Breast epithelium (tissue), 4 donors: Measurements from ENCODE around the gene CAMSAP1. TPM values are rescaled to one million over a fixed set of nuclear protein-coding genes. Genes with fewer than 3 reads are reported as not detected.
A peak's percentile ranks its signal among the peaks of the same experiment; 100 is the strongest.
"Not testable (repeated sequence)": the region's sequence is repeated elsewhere in the genome, so short reads cannot be mapped to it uniquely, and the experiment has no call there.

Source experiments
- DNase-seq, 2 donors: peaks; one replicate each; pipeline ENCODE4 v3.0.0-alpha.2; 2019; ENCODE audit warnings: low spot score in 2 of 2
- H3K27ac ChIP-seq, 2 donors: fragments of 200-600 bp; sonication (generic) in 1 of 2; one replicate each; pipeline ENCODE4 v1.5.1; 2016 to 2019; ENCODE audit warnings: mild to moderate bottlenecking in 1 of 2
- H3K27me3 ChIP-seq, 2 donors: fragments of 200-600 bp; sonication (generic) in 1 of 2; one replicate each; pipeline versions ENCODE4 v1.5.1 to v1.6.0; 2017 to 2019; ENCODE audit warnings: control low read depth in 1 of 2, mild to moderate bottlenecking in 1 of 2
- H3K36me3 ChIP-seq: fragments of 200-600 bp; one replicate; pipeline ENCODE4 v1.5.1; 2019
- H3K4me1 ChIP-seq, 2 donors: fragments of 200-600 bp; sonication (generic); one replicate each; pipeline ENCODE4 v1.5.1; 2016 to 2019; ENCODE audit warnings: control low read depth in 1 of 2
- H3K4me3 ChIP-seq, 3 donors: fragments of 200-600 bp; sonication (generic); 1 replicate in 2 of 3; 2 replicates in 1 of 3; pipeline ENCODE4 v1.5.1; 2016 to 2019; ENCODE audit warnings: mild to moderate bottlenecking in 3 of 3, moderate library complexity in 2 of 3
- H3K9me3 ChIP-seq, 2 donors: fragments of 200-600 bp; sonication (generic) in 1 of 2; one replicate each; pipeline ENCODE4 v1.5.1; 2016 to 2019; ENCODE audit warnings: control low read depth in 1 of 2
- CTCF ChIP-seq, 3 donors: fragments of 450-650 bp; IDR thresholded peaks; one replicate each; pipeline ENCODE4 v1.5.1; 2016 to 2017; ENCODE audit warnings: antibody characterized with exemption in 3 of 3, mild to moderate bottlenecking in 3 of 3, moderate library complexity in 3 of 3
- POLR2A ChIP-seq: fragments of 450-650 bp; IDR thresholded peaks from one replicate; pipeline ENCODE4 v1.6.1; 2016; ENCODE audit warnings: antibody characterized with exemption, mild to moderate bottlenecking, moderate library complexity
- POLR2AphosphoS5 ChIP-seq, 3 donors: sonication (generic); formaldehyde crosslinking; IDR thresholded peaks; one replicate each; pipeline ENCODE4 v1.6.1; 2017; ENCODE audit warnings: antibody characterized with exemption in 3 of 3
- intact Hi-C: fragments of 100-400 bp; cut with DNase I; formaldehyde crosslinking; loops from one replicate; pipeline ENCODE4 v1.15.1; 2023; ENCODE audit warnings: low total_unique reads
- total RNA-seq, 3 donors: library from RNA; depleted of rRNA; stranded (reverse); fragments of >200 nt; gene quantifications; one replicate each; pipeline ENCODE4 v1.1.0, GENCODE V29; 2016

Gene CAMSAP1
- total RNA-seq, 3 donors from 2014 or later, result 25.0 to 29.8 (median 29.0) TPM

- no peaks in the 10 kb centered on the region for H3K9me3 ChIP-seq
- DNase-seq, result no peak
- H3K4me1 ChIP-seq, result peaks cover 2 to 5% of the 10 kb centered on the region in 2 donors
- no peak for TF ChIP-seq POLR2AphosphoS5 (IDR thresholded peaks at IDR 0.05)
- TF ChIP-seq POLR2A, result no peak
- TF ChIP-seq CTCF (IDR thresholded peaks at IDR 0.05), result no peak
- no peaks in the 10 kb centered on the region for H3K27me3 ChIP-seq
- no peaks in the 10 kb centered on the region for H3K36me3 ChIP-seq
- H3K27ac ChIP-seq, result no peak overlapping the region
- intact Hi-C loops, result no loop called here
- H3K4me3 ChIP-seq, result no peak overlapping the region
Observed at GRCh38 chr9:135895202-135895848, 12.0 kb downstream of the CAMSAP1 start.

GRCh38 chr9:135893104-135893503, 14.2 kb downstream of the CAMSAP1 start:
- DNase-seq, result no peak
- TF ChIP-seq POLR2AphosphoS5 (IDR thresholded peaks at IDR 0.05) (no peak), CTCF (IDR thresholded peaks at IDR 0.05) (no peak)
- Histone ChIP-seq H3K4me3 (no peak overlapping the region), H3K4me1 (peaks cover 13 to 19% of the 10 kb centered on the region in 2 donors), H3K27me3 (no peaks in the 10 kb centered on the region), H3K27ac (no peak overlapping the region), H3K36me3 (no peaks in the 10 kb centered on the region), H3K9me3 (no peaks in the 10 kb centered on the region)
- intact Hi-C loops, result no loop called here

- H3K4me3 ChIP-seq, H3K36me3 ChIP-seq, DNase-seq, H3K9me3 ChIP-seq, H3K27ac ChIP-seq, H3K27me3 ChIP-seq, intact Hi-C loops: not testable (repeated sequence)
- H3K4me1 ChIP-seq, result peaks cover 18 to 26% of the 10 kb centered on the region in 2 donors
Observed at GRCh38 chr9:135892327-135892726, 15.0 kb downstream of the CAMSAP1 start.

- Histone ChIP-seq H3K27me3 (no peaks in the 10 kb centered on the region), H3K4me1 (peaks cover 25 to 38% of the 10 kb centered on the region in 2 donors), H3K4me3 (no peak overlapping the region), H3K27ac (peak overlapping the region in 1 of 2 donors; percentile 45), H3K9me3 (no peaks in the 10 kb centered on the region), H3K36me3 (no peaks in the 10 kb centered on the region)
- DNase-seq, result no peak
- TF ChIP-seq POLR2AphosphoS5 (IDR thresholded peaks at IDR 0.05) (no peak), CTCF (IDR thresholded peaks at IDR 0.05) (no peak), POLR2A (no peak)
- intact Hi-C loops, result no loop called here
Observed at GRCh38 chr9:135891027-135891631, 16.2 kb downstream of the CAMSAP1 start.

GRCh38 chr9:135890190-135891026, 16.9 kb downstream of the CAMSAP1 start:
- intact Hi-C loops, result no loop called here
- no peak for TF ChIP-seq POLR2AphosphoS5 (IDR thresholded peaks at IDR 0.05)
- no peaks in the 10 kb centered on the region for H3K9me3 ChIP-seq
- H3K4me3 ChIP-seq, result peak overlapping the region in 1 of 3 donors; percentile 31
- peak overlapping the region in 1 of 2 donors; percentile 45 for H3K27ac ChIP-seq
- peak; percentile 51 to 76 for DNase-seq
- no peaks in the 10 kb centered on the region for H3K27me3 ChIP-seq
- H3K36me3 ChIP-seq, result no peaks in the 10 kb centered on the region
- peaks cover 25 to 39% of the 10 kb centered on the region in 2 donors for H3K4me1 ChIP-seq
